GM19455 (cell line): ENCODE measurements around the gene AMOT.

Source experiments
- ATAC-seq: cut with Tn5 transposase; IDR thresholded peaks from one replicate; pipeline ENCODE4 v1.9.1; 2021; ENCODE audit not compliant: unreplicated experiment

The AMOT gene

GRCh38 chrX:112839856-112840255 is 775 bp downstream of the AMOT start:
- no peak for ATAC-seq

- ATAC-seq, result no peak
These were observed 3.1 kb downstream of the AMOT start for GRCh38 chrX:112837531-112837930.

GRCh38 chrX:112835019-112835418 is 5.6 kb downstream of the AMOT start:
- no peak for ATAC-seq

- no peak for ATAC-seq
These were observed 6.4 kb downstream of the AMOT start for GRCh38 chrX:112834031-112834845.

GRCh38 chrX:112832481-112833095 is 8.0 kb downstream of the AMOT start:
- ATAC-seq, result no peak

GRCh38 chrX:112830540-112830939 is 10.1 kb downstream of the AMOT start:
- no peak for ATAC-seq

GRCh38 chrX:112827292-112827903 is 13.2 kb downstream of the AMOT start:
- ATAC-seq, result no peak

GRCh38 chrX:112826023-112826422 is 14.6 kb downstream of the AMOT start:
- no peak for ATAC-seq

- no peak for ATAC-seq
These were observed 17.7 kb downstream of the AMOT start for GRCh38 chrX:112822892-112823291.

- ATAC-seq, result no peak
These were observed 20.0 kb downstream of the AMOT start for GRCh38 chrX:112820364-112821268.

- ATAC-seq, result no peak
These were observed 20.8 kb downstream of the AMOT start for GRCh38 chrX:112819813-112820212.

GRCh38 chrX:112819008-112819640 is 21.5 kb downstream of the AMOT start:
- ATAC-seq, result no peak

GRCh38 chrX:112818114-112819007 is 22.3 kb downstream of the AMOT start:
- no peak for ATAC-seq

GRCh38 chrX:112816908-112817307 is 23.7 kb downstream of the AMOT start:
- no peak for ATAC-seq

- ATAC-seq, result no peak
These were observed 26.1 kb downstream of the AMOT start for GRCh38 chrX:112814496-112814895.

- ATAC-seq, result no peak
These were observed 27.9 kb downstream of the AMOT start for GRCh38 chrX:112812741-112813140.

GRCh38 chrX:112808651-112809195 is 31.9 kb downstream of the AMOT start:
- no peak for ATAC-seq

- no peak for ATAC-seq
These were observed 32.6 kb downstream of the AMOT start for GRCh38 chrX:112808007-112808406.

- no peak for ATAC-seq
These were observed 37.6 kb downstream of the AMOT start for GRCh38 chrX:112803060-112803459.
